ENCODE measurements around the gene PPIB. TPM values are rescaled to one million over a fixed set of nuclear protein-coding genes. Genes with fewer than 3 reads are reported as not detected.
"Not testable (repeated sequence)": the region's sequence is repeated elsewhere in the genome, so short reads cannot be mapped to it uniquely, and the experiment has no call there.

The PPIB gene
- total RNA-seq, 5 donors from 2014 or later (not counting 1 experiment from before 2014, with no cell fraction given): 169 to 260 (median 217) TPM

DNA sequence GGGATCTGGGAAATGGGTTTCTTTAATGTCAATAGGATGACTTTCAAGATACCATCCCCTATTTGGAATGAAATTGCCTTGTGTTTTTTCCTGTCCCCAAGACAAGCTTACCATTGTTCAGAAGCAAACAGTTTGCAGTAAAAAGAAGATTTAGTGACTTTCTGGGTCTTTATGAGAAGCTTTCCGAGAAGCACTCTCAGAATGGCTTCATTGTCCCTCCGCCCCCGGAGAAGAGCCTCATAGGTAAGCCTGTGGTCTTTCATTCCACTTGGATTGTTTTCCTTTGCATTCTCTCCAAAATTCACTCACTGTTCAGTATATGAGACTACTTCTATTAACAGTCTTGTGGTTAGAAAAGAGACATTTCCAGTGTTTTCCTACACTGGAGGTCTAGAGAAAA lies 36.8 kb downstream of the PPIB start:
- Mint-ChIP-seq H3K27ac (peak overlapping the region in 1 of 2 donors; percentile 39), H3K4me1 (peaks cover 0 to 2% (median 0%) of the 10 kb centered on the region in 3 donors), H3K9me3 (no peaks in the 10 kb centered on the region), H3K4me3 (no peak overlapping the region), H3K27me3 (no peaks in the 10 kb centered on the region), H3K36me3 (peaks cover 54% of the 10 kb centered on the region)
- DNase-seq (no peak), ATAC-seq (replicated peaks in 1 of 4) (no peak)
- no peaks in the 10 kb centered on the region for H3K27me3 ChIP-seq (replicated peaks in 1 of 2; ENCODE audit: control insufficient read depth in 2 of 2, extremely low read depth in 1 of 2, insufficient read depth in 2 of 2, low read length in 1 of 2)
- H3K27ac ChIP-seq (ENCODE audit: low read length): no peak overlapping the region
- H3K36me3 ChIP-seq (ENCODE audit: control insufficient read depth in 2 of 2, extremely low read depth in 1 of 2, insufficient read depth in 1 of 2, low read length in 1 of 2): peaks cover 7 to 83% of the 10 kb centered on the region in 2 donors
- no CpG with 5 or more reads among the region's 3 CpGs for WGBS (ENCODE audit: insufficient coverage)
- H3K4me3 ChIP-seq (ENCODE audit: control insufficient read depth in 1 of 2, extremely low read depth in 1 of 2, low read length in 1 of 2): no peak overlapping the region
- no peaks in the 10 kb centered on the region for H3K9me3 ChIP-seq
- POLR2A ChIA-PET: interaction anchor here (0.6 kb wide), 3 partner anchors 243 to 418 kb away, joined by 3 to 6 read pairs (median 5); no protein-coding TSS in a partner anchor
- CTCF ChIA-PET: interaction anchor here in 1 of 2 donors (1.0 to 1.2 kb wide), 2 partner anchors 21 to 27 kb away, joined by 3 to 4 read pairs; no protein-coding TSS in a partner anchor
- H3K4me1 ChIP-seq (ENCODE audit: control insufficient read depth in 1 of 2, extremely low read depth in 1 of 2, insufficient read depth in 2 of 2, low read length in 2 of 2): no peaks in the 10 kb centered on the region

- Histone ChIP-seq H3K27me3 (replicated peaks in 1 of 2; ENCODE audit: control insufficient read depth in 2 of 2, extremely low read depth in 1 of 2, insufficient read depth in 2 of 2, low read length in 1 of 2) (no peaks in the 10 kb centered on the region), H3K9me3 (no peaks in the 10 kb centered on the region), H3K27ac (ENCODE audit: low read length) (no peak overlapping the region), H3K36me3 (ENCODE audit: control insufficient read depth in 2 of 2, extremely low read depth in 1 of 2, insufficient read depth in 1 of 2, low read length in 1 of 2) (peaks cover 23 to 84% of the 10 kb centered on the region in 2 donors), H3K4me3 (ENCODE audit: control insufficient read depth in 1 of 2, extremely low read depth in 1 of 2, low read length in 1 of 2) (no peak overlapping the region), H3K4me1 (ENCODE audit: control insufficient read depth in 1 of 2, extremely low read depth in 1 of 2, insufficient read depth in 2 of 2, low read length in 2 of 2) (no peaks in the 10 kb centered on the region)
- Mint-ChIP-seq H3K4me1 (peaks cover 0 to 2% (median 0%) of the 10 kb centered on the region in 3 donors), H3K36me3 (peaks cover 61% of the 10 kb centered on the region), H3K27me3 (no peaks in the 10 kb centered on the region), H3K4me3 (no peak overlapping the region), H3K9me3 (no peaks in the 10 kb centered on the region), H3K27ac (no peak overlapping the region)
- no peak for DNase-seq
- WGBS (ENCODE audit: insufficient coverage): no CpG with 5 or more reads among the region's 3 CpGs
- ChIA-PET CTCF (no interaction called here), POLR2A (no interaction called here)
- ATAC-seq (replicated peaks in 1 of 4): no peak
Measured at GRCh38 chr15:64122936-64123351, 39.9 kb downstream of the PPIB start.

GRCh38 chr15:64122444-64122843 lies 40.4 kb downstream of the PPIB start:
- DNase-seq (no peak), ATAC-seq (replicated peaks in 1 of 4) (no peak)
- Mint-ChIP-seq H3K27me3 (no peaks in the 10 kb centered on the region), H3K36me3 (peaks cover 59% of the 10 kb centered on the region), H3K27ac (no peak overlapping the region), H3K9me3 (no peaks in the 10 kb centered on the region), H3K4me3 (no peak overlapping the region), H3K4me1 (peaks cover 0 to 2% (median 0%) of the 10 kb centered on the region in 3 donors)
- Histone ChIP-seq H3K4me3 (ENCODE audit: control insufficient read depth in 1 of 2, extremely low read depth in 1 of 2, low read length in 1 of 2) (no peak overlapping the region), H3K27ac (ENCODE audit: low read length) (no peak overlapping the region), H3K9me3 (no peaks in the 10 kb centered on the region), H3K27me3 (replicated peaks in 1 of 2; ENCODE audit: control insufficient read depth in 2 of 2, extremely low read depth in 1 of 2, insufficient read depth in 2 of 2, low read length in 1 of 2) (no peaks in the 10 kb centered on the region), H3K4me1 (ENCODE audit: control insufficient read depth in 1 of 2, extremely low read depth in 1 of 2, insufficient read depth in 2 of 2, low read length in 2 of 2) (no peaks in the 10 kb centered on the region), H3K36me3 (ENCODE audit: control insufficient read depth in 2 of 2, extremely low read depth in 1 of 2, insufficient read depth in 1 of 2, low read length in 1 of 2) (peaks cover 23 to 84% of the 10 kb centered on the region in 2 donors)
- ChIA-PET CTCF (no interaction called here), POLR2A (no interaction called here)
- no CpG with 5 or more reads among the region's 1 CpG for WGBS (ENCODE audit: insufficient coverage)

DNA sequence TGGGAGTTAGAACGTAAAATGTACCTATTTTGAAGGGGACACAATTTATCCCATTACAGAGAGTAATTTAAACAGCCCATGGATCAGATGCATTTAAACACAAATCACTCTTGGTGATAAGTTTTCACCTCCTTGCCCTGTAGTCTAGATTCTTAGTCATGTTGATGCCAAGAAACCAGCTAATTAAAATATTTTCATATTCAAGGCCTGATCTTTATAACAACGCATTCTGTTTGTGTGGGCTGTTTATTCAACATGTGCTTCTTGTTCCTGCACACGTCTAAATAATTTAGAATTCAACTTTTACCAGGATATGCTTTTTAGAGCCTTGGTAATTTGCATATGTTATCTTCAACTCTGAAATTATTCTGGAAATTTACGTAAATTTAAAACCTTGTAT lies 41.2 kb downstream of the PPIB start:
- Histone ChIP-seq H3K9me3 (no peaks in the 10 kb centered on the region), H3K4me3 (ENCODE audit: control insufficient read depth in 1 of 2, extremely low read depth in 1 of 2, low read length in 1 of 2) (no peak overlapping the region), H3K36me3 (ENCODE audit: control insufficient read depth in 2 of 2, extremely low read depth in 1 of 2, insufficient read depth in 1 of 2, low read length in 1 of 2) (peaks cover 23 to 83% of the 10 kb centered on the region in 2 donors), H3K4me1 (ENCODE audit: control insufficient read depth in 1 of 2, extremely low read depth in 1 of 2, insufficient read depth in 2 of 2, low read length in 2 of 2) (no peaks in the 10 kb centered on the region), H3K27ac (ENCODE audit: low read length) (no peak overlapping the region), H3K27me3 (replicated peaks in 1 of 2; ENCODE audit: control insufficient read depth in 2 of 2, extremely low read depth in 1 of 2, insufficient read depth in 2 of 2, low read length in 1 of 2) (no peaks in the 10 kb centered on the region)
- H3K27me3 Mint-ChIP-seq: no peaks in the 10 kb centered on the region
- no peak overlapping the region for H3K27ac Mint-ChIP-seq
- ATAC-seq (replicated peaks in 1 of 4) (no peak), DNase-seq (no peak)
- peaks cover 0 to 2% (median 0%) of the 10 kb centered on the region in 3 donors for H3K4me1 Mint-ChIP-seq
- ChIA-PET CTCF (interaction anchor here in 1 of 2 donors (1.1 kb wide), 1 partner anchor 10 kb away, joined by 3 read pairs; no protein-coding TSS in a partner anchor), POLR2A (no interaction called here)
- no peak overlapping the region for H3K4me3 Mint-ChIP-seq
- no peaks in the 10 kb centered on the region for H3K9me3 Mint-ChIP-seq
- no CpG with 5 or more reads among the region's 4 CpGs for WGBS (ENCODE audit: insufficient coverage)
- peaks cover 52% of the 10 kb centered on the region for H3K36me3 Mint-ChIP-seq

- peaks cover 55% of the 10 kb centered on the region for H3K36me3 Mint-ChIP-seq
- 100% methylated on average over 1 of the region's 2 CpGs for WGBS (ENCODE audit: insufficient coverage)
- not testable (repeated sequence) for ATAC-seq (replicated peaks in 1 of 4); H3K27ac ChIP-seq (ENCODE audit: low read length); H3K4me3 ChIP-seq (ENCODE audit: control insufficient read depth in 1 of 2, extremely low read depth in 1 of 2, low read length in 1 of 2); DNase-seq; H3K27me3 ChIP-seq (replicated peaks in 1 of 2; ENCODE audit: control insufficient read depth in 2 of 2, extremely low read depth in 1 of 2, insufficient read depth in 2 of 2, low read length in 1 of 2); H3K4me1 ChIP-seq (ENCODE audit: control insufficient read depth in 1 of 2, extremely low read depth in 1 of 2, insufficient read depth in 2 of 2, low read length in 2 of 2); H3K27me3 Mint-ChIP-seq; H3K9me3 ChIP-seq; H3K4me1 Mint-ChIP-seq; H3K9me3 Mint-ChIP-seq; H3K4me3 Mint-ChIP-seq; H3K27ac Mint-ChIP-seq
- CTCF ChIA-PET: interaction anchor here in 1 of 2 donors (0.6 kb wide), 1 partner anchor 1453 kb away, joined by 11 read pairs; no protein-coding TSS in a partner anchor
- POLR2A ChIA-PET: interaction anchor here in 1 of 2 donors (0.7 kb wide), 1 partner anchor 1166 kb away, joined by 3 read pairs; the partner anchor contains the start of gene PARP16
- peaks cover 23 to 90% of the 10 kb centered on the region in 2 donors for H3K36me3 ChIP-seq (ENCODE audit: control insufficient read depth in 2 of 2, extremely low read depth in 1 of 2, insufficient read depth in 1 of 2, low read length in 1 of 2)
Measured at GRCh38 chr15:64120322-64120721, 42.5 kb downstream of the PPIB start.

GRCh38 chr15:64117759-64118487 lies 44.9 kb downstream of the PPIB start:
- WGBS (ENCODE audit: insufficient coverage): 94% methylated on average over 2 of the region's 5 CpGs
- Mint-ChIP-seq H3K27me3 (no peaks in the 10 kb centered on the region), H3K4me3 (no peak overlapping the region), H3K27ac (no peak overlapping the region), H3K4me1 (peaks cover 0 to 3% (median 1%) of the 10 kb centered on the region in 3 donors), H3K36me3 (peaks cover 54% of the 10 kb centered on the region), H3K9me3 (no peaks in the 10 kb centered on the region)
- ChIA-PET CTCF (interaction anchor here in 1 of 2 donors (0.6 kb wide), 1 partner anchor 417 kb away, joined by 3 read pairs; no protein-coding TSS in a partner anchor), POLR2A (interaction anchor here (0.6 kb wide), 2 partner anchors 14 to 68 kb away, joined by 5 read pairs; no protein-coding TSS in a partner anchor)
- H3K9me3 ChIP-seq: no peaks in the 10 kb centered on the region
- H3K27ac ChIP-seq (ENCODE audit: low read length): no peak overlapping the region
- no peaks in the 10 kb centered on the region for H3K27me3 ChIP-seq (replicated peaks in 1 of 2; ENCODE audit: control insufficient read depth in 2 of 2, extremely low read depth in 1 of 2, insufficient read depth in 2 of 2, low read length in 1 of 2)
- no peaks in the 10 kb centered on the region for H3K4me1 ChIP-seq (ENCODE audit: control insufficient read depth in 1 of 2, extremely low read depth in 1 of 2, insufficient read depth in 2 of 2, low read length in 2 of 2)
- H3K4me3 ChIP-seq (ENCODE audit: control insufficient read depth in 1 of 2, extremely low read depth in 1 of 2, low read length in 1 of 2): no peak overlapping the region
- no peak for DNase-seq
- no peak for ATAC-seq (replicated peaks in 1 of 4)
- H3K36me3 ChIP-seq (ENCODE audit: control insufficient read depth in 2 of 2, extremely low read depth in 1 of 2, insufficient read depth in 1 of 2, low read length in 1 of 2): peaks cover 28 to 92% of the 10 kb centered on the region in 2 donors
